Measurements from ENCODE around the gene SELENOW. TPM values are rescaled to one million over a fixed set of nuclear protein-coding genes. Genes with fewer than 3 reads are reported as not detected.
"Not testable (repeated sequence)": the region's sequence is repeated elsewhere in the genome, so short reads cannot be mapped to it uniquely, and the experiment has no call there.

Gene SELENOW
- total RNA-seq, 4 donors from 2014 or later, result 487 to 722 (median 609) TPM

GRCh38 chr19:47796785-47797184 lies 18.3 kb downstream of the SELENOW start:
- intact Hi-C loops (cut with DNase I; ENCODE audit: low total_unique reads), result no loop called here
- WGBS, 2 donors, result 91 to 94% methylated on average over 2 of the region's 2 CpGs
- no peak overlapping the region for H3K4me3 ChIP-seq (ENCODE audit: low read depth, poor library complexity, severe bottlenecking)
- TF ChIP-seq CTCF (IDR thresholded peaks at IDR 0.05) (no peak), POLR2A (IDR thresholded peaks at IDR 0.05) (no peak)
- DNase-seq (ENCODE audit: low spot score in 2 of 2), result no peak

- no peak for TF ChIP-seq POLR2A (IDR thresholded peaks at IDR 0.05)
- TF ChIP-seq CTCF (IDR thresholded peaks at IDR 0.05), result no peak
- intact Hi-C loops (cut with DNase I; ENCODE audit: low total_unique reads), result no loop called here
- no peak overlapping the region for H3K4me3 ChIP-seq (ENCODE audit: low read depth, poor library complexity, severe bottlenecking)
- WGBS, 2 donors, result 69 to 71% methylated on average over 14 of the region's 14 CpGs
- no peak for DNase-seq (ENCODE audit: low spot score in 2 of 2)
Observed at GRCh38 chr19:47797996-47798903, 19.7 kb downstream of the SELENOW start.

- H3K4me3 ChIP-seq (ENCODE audit: low read depth, poor library complexity, severe bottlenecking), result no peak overlapping the region
- WGBS, 2 donors, result 77 to 81% methylated on average over 4 of the region's 4 CpGs
- no peak for DNase-seq (ENCODE audit: low spot score in 2 of 2)
- no peak for TF ChIP-seq POLR2A (IDR thresholded peaks at IDR 0.05)
- no peak for TF ChIP-seq CTCF (IDR thresholded peaks at IDR 0.05)
- intact Hi-C loops (cut with DNase I; ENCODE audit: low total_unique reads), result no loop called here
Observed at GRCh38 chr19:47798904-47799266, 20.4 kb downstream of the SELENOW start.

GRCh38 chr19:47801270-47801669 lies 22.8 kb downstream of the SELENOW start:
- 90 to 95% methylated on average over 4 of the region's 4 CpGs for WGBS, 2 donors

GRCh38 chr19:47802521-47803043 lies 24.1 kb downstream of the SELENOW start:
- intact Hi-C loops (cut with DNase I; ENCODE audit: low total_unique reads), result no loop called here
- no peak for DNase-seq (ENCODE audit: low spot score in 2 of 2)
- 87 to 93% methylated on average over 22 to 25 of the region's 25 CpGs for WGBS, 2 donors
- H3K4me3 ChIP-seq (ENCODE audit: low read depth, poor library complexity, severe bottlenecking), result no peak overlapping the region
- TF ChIP-seq POLR2A (IDR thresholded peaks at IDR 0.05) (no peak), CTCF (IDR thresholded peaks at IDR 0.05) (no peak)

More at GRCh38 chr19:47801270-47801669, 22.8 kb downstream of the SELENOW start:
- no peak for DNase-seq (ENCODE audit: low spot score in 2 of 2)
- TF ChIP-seq CTCF (IDR thresholded peaks at IDR 0.05) (no peak), POLR2A (IDR thresholded peaks at IDR 0.05) (no peak)
- intact Hi-C loops (cut with DNase I; ENCODE audit: low total_unique reads), result no loop called here
- no peak overlapping the region for H3K4me3 ChIP-seq (ENCODE audit: low read depth, poor library complexity, severe bottlenecking)

GRCh38 chr19:47803148-47803547 lies 24.6 kb downstream of the SELENOW start:
- DNase-seq (ENCODE audit: low spot score in 2 of 2); intact Hi-C loops (cut with DNase I; ENCODE audit: low total_unique reads); H3K4me3 ChIP-seq (ENCODE audit: low read depth, poor library complexity, severe bottlenecking): not testable (repeated sequence)
- WGBS, 2 donors, result 74 to 86% methylated on average over 14 to 19 of the region's 21 CpGs

- H3K4me3 ChIP-seq (ENCODE audit: low read depth, poor library complexity, severe bottlenecking); DNase-seq (ENCODE audit: low spot score in 2 of 2); intact Hi-C loops (cut with DNase I; ENCODE audit: low total_unique reads): not testable (repeated sequence)
- 98% methylated on average over 7 of the region's 12 CpGs; no CpG with 5 or more reads in 1 of the 2 donors for WGBS, 2 donors
Observed at GRCh38 chr19:47803671-47804070, 25.2 kb downstream of the SELENOW start.

GRCh38 chr19:47804451-47804850 lies 25.9 kb downstream of the SELENOW start, which contains the start of gene TPRX1:
TPRX1 (minus strand) TSS chr19:47804551; CDS start chr19:47804539, 12 bp downstream.
- intact Hi-C loops (cut with DNase I; ENCODE audit: low total_unique reads); H3K4me3 ChIP-seq (ENCODE audit: low read depth, poor library complexity, severe bottlenecking); DNase-seq (ENCODE audit: low spot score in 2 of 2): not testable (repeated sequence)
- WGBS, 2 donors, result 73 to 88% methylated on average over 3 to 5 of the region's 5 CpGs

Measured in lower leg skin (tissue), 4 donors.